BJ (cell line): ENCODE measurements around the gene TP53RK. TPM values are rescaled to one million over a fixed set of nuclear protein-coding genes. Genes with fewer than 3 reads are reported as not detected.

Source experiments
- CTCF ChIA-PET: fragments of 350-600 bp; formaldehyde crosslinking; extraction: SDS; loops from one replicate; lab custom pipeline; 2021; ENCODE audit warnings: antibody characterized with exemption, inconsistent platforms; lab: Yijun Ruan, JAX
- POLR2A ChIA-PET: fragments of 300-600 bp; sonication (Branson Sonifier 250); formaldehyde crosslinking; extraction: SDS; loops from one replicate; lab custom pipeline; 2021; ENCODE audit warnings: antibody characterized with exemption; lab: Charles Lee
- DNase-seq: peaks from one replicate; pipeline ENCODE4 v3.0.0-alpha.2; 2011; ENCODE audit warnings: low read depth
- H3K27me3 ChIP-seq: 2 replicates; pipeline ENCODE4 v1.6.0; 2011; ENCODE audit warnings: low read length; ENCODE audit not compliant: control insufficient read depth, insufficient read depth
- H3K36me3 ChIP-seq: 2 replicates; pipeline ENCODE4 v1.5.1; 2011; ENCODE audit warnings: low read length; ENCODE audit not compliant: control insufficient read depth, insufficient read depth
- H3K4me3 ChIP-seq: 2 replicates; pipeline ENCODE4 v1.5.1; 2011; ENCODE audit warnings: low read depth, mild to moderate bottlenecking, control low read depth, low read length
- polyA plus RNA-seq: library from polyadenylated mRNA; depleted of rRNA; stranded (reverse); fragments of >200 nt; gene quantifications from 2 replicates; pipeline ENCODE4 v1.2.3, GENCODE V29; 2011; rRNA removed
- TF ChIP-seq, protein P1 (sequence below): IDR thresholded peaks from 2 replicates; pipeline ENCODE4 v1.5.1; 2011; ENCODE audit warnings: low read depth, mild to moderate bottlenecking, control low read depth, inconsistent platforms, low read length, moderate library complexity; ENCODE audit not compliant: insufficient read depth

TP53RK gene
- polyA plus RNA-seq, 1 experiment = 7.2 TPM

DNA sequence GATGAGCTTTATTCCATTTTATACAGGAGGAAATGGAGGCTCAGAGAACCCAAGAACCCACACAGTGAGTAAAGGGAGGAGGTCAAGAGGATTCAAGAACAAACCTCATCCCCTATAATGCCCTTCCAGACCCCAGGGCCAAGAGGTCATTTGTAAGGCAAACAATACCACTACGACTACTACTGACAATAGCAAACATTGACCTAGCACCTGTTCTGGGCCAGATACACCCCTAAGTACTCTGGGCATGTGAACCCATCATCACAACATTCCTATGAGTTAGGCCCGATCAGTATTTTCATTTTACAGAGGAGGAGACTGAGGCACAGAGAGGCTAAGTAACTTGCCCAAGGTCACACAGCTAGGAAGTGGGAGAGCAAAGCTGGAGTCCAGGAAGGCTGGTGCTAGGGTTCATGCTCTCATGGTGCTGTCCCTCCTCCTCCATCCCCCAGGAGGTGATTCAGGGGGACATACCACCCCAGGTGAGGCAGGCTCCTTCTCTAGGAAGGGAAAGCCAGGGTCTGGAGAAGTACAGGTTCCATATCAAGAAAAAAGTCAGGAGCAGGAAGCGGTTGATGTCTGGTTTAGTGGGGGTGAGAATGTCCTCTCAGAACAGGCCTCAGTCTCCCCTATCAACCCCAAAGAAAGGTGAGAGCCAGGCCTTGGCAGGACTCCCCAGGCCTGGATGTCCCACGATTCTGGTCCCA is 51.7 kb downstream of the TP53RK start:
- TF ChIP-seq, protein P1, sequence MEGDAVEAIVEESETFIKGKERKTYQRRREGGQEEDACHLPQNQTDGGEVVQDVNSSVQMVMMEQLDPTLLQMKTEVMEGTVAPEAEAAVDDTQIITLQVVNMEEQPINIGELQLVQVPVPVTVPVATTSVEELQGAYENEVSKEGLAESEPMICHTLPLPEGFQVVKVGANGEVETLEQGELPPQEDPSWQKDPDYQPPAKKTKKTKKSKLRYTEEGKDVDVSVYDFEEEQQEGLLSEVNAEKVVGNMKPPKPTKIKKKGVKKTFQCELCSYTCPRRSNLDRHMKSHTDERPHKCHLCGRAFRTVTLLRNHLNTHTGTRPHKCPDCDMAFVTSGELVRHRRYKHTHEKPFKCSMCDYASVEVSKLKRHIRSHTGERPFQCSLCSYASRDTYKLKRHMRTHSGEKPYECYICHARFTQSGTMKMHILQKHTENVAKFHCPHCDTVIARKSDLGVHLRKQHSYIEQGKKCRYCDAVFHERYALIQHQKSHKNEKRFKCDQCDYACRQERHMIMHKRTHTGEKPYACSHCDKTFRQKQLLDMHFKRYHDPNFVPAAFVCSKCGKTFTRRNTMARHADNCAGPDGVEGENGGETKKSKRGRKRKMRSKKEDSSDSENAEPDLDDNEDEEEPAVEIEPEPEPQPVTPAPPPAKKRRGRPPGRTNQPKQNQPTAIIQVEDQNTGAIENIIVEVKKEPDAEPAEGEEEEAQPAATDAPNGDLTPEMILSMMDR = no peak
- no peak for DNase-seq
- Histone ChIP-seq H3K4me3 (no peak overlapping the region), H3K36me3 (no peaks in the 10 kb centered on the region), H3K27me3 (no peaks in the 10 kb centered on the region)
- CTCF ChIA-PET = no interaction called here
- POLR2A ChIA-PET = no interaction called here

DNA sequence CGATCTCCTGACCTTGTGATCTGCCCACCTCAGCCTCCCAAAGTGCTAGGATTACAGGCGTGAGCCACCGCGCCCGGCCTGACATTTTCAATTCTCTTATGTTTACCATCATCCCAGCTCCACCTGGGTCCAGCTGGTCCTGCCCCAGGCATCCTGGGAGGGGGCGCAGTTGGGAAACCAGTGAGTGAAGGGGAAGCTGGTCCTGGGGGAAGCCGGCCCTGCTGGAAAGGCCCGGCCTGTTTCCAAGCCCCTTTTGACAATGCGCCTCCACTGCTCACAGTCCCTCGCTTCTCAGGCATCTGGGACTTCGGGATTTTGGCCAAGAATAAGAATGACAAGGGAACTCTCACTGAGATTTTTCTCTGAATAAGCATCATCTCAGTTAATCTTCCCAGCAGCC is 52.2 kb downstream of the TP53RK start:
- TF ChIP-seq, protein P1 = no peak
- DNase-seq = no peak
- Histone ChIP-seq H3K4me3 (no peak overlapping the region), H3K27me3 (no peaks in the 10 kb centered on the region), H3K36me3 (no peaks in the 10 kb centered on the region)
- ChIA-PET POLR2A (no interaction called here), CTCF (no interaction called here)

DNA sequence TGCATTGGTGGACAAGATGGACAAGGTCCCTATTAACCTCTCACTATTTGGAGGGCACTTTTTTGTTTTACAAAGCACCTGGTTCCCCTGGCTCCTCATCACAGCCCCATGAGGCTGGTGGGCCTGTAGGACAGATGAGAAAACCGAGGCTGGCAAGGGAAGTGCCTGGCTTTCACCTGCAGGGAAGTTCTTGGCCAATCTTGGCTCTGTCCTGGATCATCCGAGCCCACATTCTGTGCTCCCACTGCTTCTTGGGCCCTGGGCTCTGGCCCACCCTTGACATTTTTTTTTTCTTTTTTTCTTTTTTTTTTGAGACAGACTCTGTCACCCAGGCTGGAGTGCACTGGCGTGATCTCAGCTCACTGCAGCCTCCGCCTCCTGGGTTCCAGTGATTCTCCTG is 52.7 kb downstream of the TP53RK start:
- TF ChIP-seq, protein P1 = no peak
- H3K27me3 ChIP-seq = no peaks in the 10 kb centered on the region
- no peaks in the 10 kb centered on the region for H3K36me3 ChIP-seq
- ChIA-PET CTCF (no interaction called here), POLR2A (no interaction called here)
- H3K4me3 ChIP-seq = no peak overlapping the region
- DNase-seq = no peak

DNA sequence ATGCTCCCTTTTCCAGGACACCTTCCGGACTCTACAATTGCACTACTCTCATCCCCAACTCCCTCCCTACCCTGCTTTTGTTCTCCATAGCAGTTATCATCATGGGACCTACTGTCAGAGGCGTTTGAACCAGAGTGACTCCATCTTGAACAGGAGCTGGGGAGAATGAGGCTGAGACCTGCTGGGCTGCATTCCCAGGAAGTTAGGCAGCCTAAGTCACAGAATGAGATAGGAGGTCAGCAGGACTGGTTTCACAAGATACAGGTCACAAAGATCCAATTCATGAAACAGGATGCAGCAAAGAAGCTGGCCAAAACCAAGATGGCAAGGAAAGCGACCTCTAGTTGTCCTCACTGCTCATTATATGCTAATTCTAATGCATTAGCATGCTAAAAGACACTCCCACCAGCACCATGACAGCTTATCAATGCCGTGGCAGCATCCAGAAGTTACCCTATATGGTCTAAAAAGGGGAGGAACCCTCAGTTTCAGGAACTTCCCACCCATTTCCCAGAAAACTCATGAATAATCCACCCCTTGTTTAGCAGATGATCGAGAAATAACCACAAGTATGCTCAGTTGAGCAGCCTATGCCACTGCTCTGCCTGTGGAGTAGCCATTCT is 53.6 kb downstream of the TP53RK start:
- no peak for DNase-seq
- TF ChIP-seq, protein P1 = no peak
- Histone ChIP-seq H3K36me3 (no peaks in the 10 kb centered on the region), H3K4me3 (no peak overlapping the region), H3K27me3 (no peaks in the 10 kb centered on the region)
- ChIA-PET POLR2A (no interaction called here), CTCF (no interaction called here)

DNA sequence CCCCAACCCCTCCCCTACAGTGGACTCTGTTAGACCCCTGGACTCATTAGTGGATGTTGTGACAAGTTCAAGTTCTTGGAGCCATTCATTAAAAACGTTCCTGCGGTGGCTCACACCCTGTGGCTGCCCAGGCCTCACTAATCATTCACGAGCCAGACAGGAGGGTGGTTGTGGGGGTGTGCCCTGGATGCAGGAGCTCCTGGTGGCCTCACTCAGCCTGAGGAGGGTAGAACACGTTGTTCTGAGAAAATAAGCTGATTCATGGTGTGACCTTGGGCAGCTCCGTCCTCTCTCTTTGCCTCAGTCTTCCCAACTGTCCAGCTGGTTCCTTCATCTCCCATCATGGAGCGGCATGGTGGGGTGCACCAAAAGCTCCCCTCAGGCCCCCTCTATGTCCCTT is 54.7 kb downstream of the TP53RK start:
- DNase-seq = no peak
- H3K27me3 ChIP-seq = no peaks in the 10 kb centered on the region
- no peak overlapping the region for H3K4me3 ChIP-seq
- ChIA-PET POLR2A (no interaction called here), CTCF (no interaction called here)
- TF ChIP-seq, protein P1 = no peak
- H3K36me3 ChIP-seq = no peaks in the 10 kb centered on the region

Other genes with a start within 250 kb of the TP53RK start
- 0.93 and 1.8 TPM in 2 replicates for gene ZNF334, start 175.9 kb downstream of the TP53RK start, polyA plus RNA-seq
- gene OCSTAMP, start 138.8 kb downstream of the TP53RK start, polyA plus RNA-seq = not detected in 2 replicates
- 3.5 and 3.7 TPM in 2 replicates for gene SLC13A3, start 38.0 kb downstream of the TP53RK start, polyA plus RNA-seq
- 31.0 and 41.9 TPM in 2 replicates for gene SLC2A10, start 20.2 kb upstream of the TP53RK start, polyA plus RNA-seq
- 0.85 and 1.5 TPM in 2 replicates for gene EYA2, start 205.4 kb upstream of the TP53RK start, polyA plus RNA-seq